IMR-90 (cell line): ENCODE measurements around the gene TASL. TPM values are rescaled to one million over a fixed set of nuclear protein-coding genes. Genes with fewer than 3 reads are reported as not detected.
"Not testable (repeated sequence)": the region's sequence is repeated elsewhere in the genome, so short reads cannot be mapped to it uniquely, and the experiment has no call there.

Source experiments
- ATAC-seq: fragments of 200-7000 bp; cut with Tn5 transposase; 2 replicates; pipeline ENCODE4 v1.9.1; 2020; ENCODE audit warnings: low read depth, mild to moderate bottlenecking, moderate library complexity
- BruUV-seq: library from RNA; stranded (reverse); fragments of 400-500 nt; replicated peaks from 2 replicates; lab custom pipeline; 2021; lab: Mats Ljungman, UMichigan
- CTCF ChIA-PET: fragments of 300-600 bp; formaldehyde crosslinking; extraction: SDS; loops from one replicate; lab custom pipeline; 2021; ENCODE audit warnings: antibody characterized with exemption; lab: Yijun Ruan, JAX
- POLR2A ChIA-PET: fragments of 300-600 bp; sonication (Branson Sonifier 250); formaldehyde crosslinking; loops from one replicate; lab custom pipeline; 2022; ENCODE audit warnings: antibody characterized with exemption; ENCODE audit not compliant: unreplicated experiment; lab: Charles Lee
- DNase-seq: peaks from one replicate; pipeline ENCODE4 v3.0.0; 2013
- H2AFZ ChIP-seq: replicated peaks from 2 replicates; pipeline ENCODE3; 2013; ENCODE audit warnings: low read length, mild to moderate bottlenecking; ENCODE audit not compliant: poor library complexity
- H2AK5ac ChIP-seq: 2 replicates; pipeline ENCODE4 v1.6.1; 2013; ENCODE audit warnings: low read depth, low read length, inconsistent platforms
- H2AK9ac ChIP-seq: replicated peaks from 2 replicates; pipeline ENCODE3; 2013; ENCODE audit warnings: mild to moderate bottlenecking, low read depth, low read length, moderate library complexity; ENCODE audit not compliant: poor library complexity
- H2BK120ac ChIP-seq: 2 replicates; pipeline ENCODE4 v1.6.1; 2013; ENCODE audit warnings: low read depth, low read length, inconsistent platforms
- H2BK15ac ChIP-seq: 3 replicates; pipeline ENCODE4 v1.6.1; 2013; ENCODE audit warnings: low read depth, low read length, inconsistent platforms
- H2BK20ac ChIP-seq: 2 replicates; pipeline ENCODE4 v1.6.1; 2013; ENCODE audit warnings: low read depth, mild to moderate bottlenecking, inconsistent platforms, low read length, moderate library complexity
- H2BK5ac ChIP-seq: 2 replicates; pipeline ENCODE4 v1.6.1; 2013; ENCODE audit warnings: mild to moderate bottlenecking, low read depth, low read length, inconsistent platforms; ENCODE audit not compliant: poor library complexity, severe bottlenecking
- H3K14ac ChIP-seq: replicated peaks from 2 replicates; pipeline ENCODE4 v1.6.1; 2013; ENCODE audit warnings: low read depth, low read length, inconsistent platforms
- H3K18ac ChIP-seq: 2 replicates; pipeline ENCODE4 v1.6.1; 2013; ENCODE audit warnings: low read depth, low read length, control low read depth
- H3K23ac ChIP-seq: 2 replicates; pipeline ENCODE4 v1.6.1; 2013; ENCODE audit warnings: low read depth, low read length, inconsistent platforms
- H3K27ac ChIP-seq: 2 replicates; pipeline ENCODE4 v1.5.1; 2013; ENCODE audit warnings: mild to moderate bottlenecking, control low read depth, low read length; ENCODE audit not compliant: insufficient read depth
- H3K27me3 ChIP-seq: 2 replicates; pipeline ENCODE4 v1.6.1; 2013; ENCODE audit warnings: low read length; ENCODE audit not compliant: control insufficient read depth, insufficient read depth
- H3K36me3 ChIP-seq: 2 replicates; pipeline ENCODE4 v1.6.1; 2013; ENCODE audit warnings: low read length, mixed read lengths; ENCODE audit not compliant: control insufficient read depth, insufficient read depth
- H3K4ac ChIP-seq: 2 replicates; pipeline ENCODE4 v1.6.1; 2013; ENCODE audit warnings: low read depth, low read length, inconsistent platforms
- H3K4me1 ChIP-seq: 2 replicates; pipeline ENCODE4 v1.6.1; 2013; ENCODE audit warnings: low read length, mixed read lengths; ENCODE audit not compliant: control insufficient read depth, insufficient read depth
- H3K4me2 ChIP-seq: 2 replicates; pipeline ENCODE4 v1.6.1; 2013; ENCODE audit warnings: low read depth, mild to moderate bottlenecking, control low read depth, low read length, moderate library complexity
- H3K4me3 ChIP-seq: 2 replicates; pipeline ENCODE4 v1.5.1; 2013; ENCODE audit warnings: low read depth, mild to moderate bottlenecking, control low read depth, low read length, moderate library complexity; ENCODE audit not compliant: insufficient read depth
- H3K56ac ChIP-seq: 2 replicates; pipeline ENCODE4 v1.6.1; 2013; ENCODE audit warnings: low read length, inconsistent platforms; ENCODE audit not compliant: insufficient read depth; ENCODE audit errors: extremely low read depth
- H3K79me1 ChIP-seq, 2 experiments: 2 replicates each; pipeline ENCODE4 v1.6.1; 2013; ENCODE audit warnings: low read length in 2 of 2, inconsistent platforms in 1 of 2, low read depth in 1 of 2
- H3K9ac ChIP-seq: 2 replicates; pipeline ENCODE4 v1.6.1; 2013; ENCODE audit warnings: low read depth, low read length, control low read depth
- H3K9me1 ChIP-seq: 2 replicates; pipeline ENCODE4 v1.6.1; 2013; ENCODE audit warnings: low read length, inconsistent platforms; ENCODE audit not compliant: insufficient read depth
- H3K9me3 ChIP-seq: 2 replicates; pipeline ENCODE4 v1.6.1; 2013; ENCODE audit warnings: low read length; ENCODE audit not compliant: control insufficient read depth, insufficient read depth
- H4K20me1 ChIP-seq: 2 replicates; pipeline ENCODE4 v1.6.1; 2013; ENCODE audit warnings: low read length, inconsistent platforms; ENCODE audit not compliant: insufficient read depth
- H4K5ac ChIP-seq: 2 replicates; pipeline ENCODE4 v1.6.1; 2013; ENCODE audit warnings: mild to moderate bottlenecking, low read depth, low read length, control low read depth
- H4K8ac ChIP-seq, 2 experiments: 2 replicates each; pipeline ENCODE4 v1.6.1; 2013; ENCODE audit warnings: low read depth in 2 of 2, low read length in 2 of 2, control low read depth in 1 of 2, inconsistent platforms in 1 of 2
- H4K91ac ChIP-seq: 2 replicates; pipeline ENCODE4 v1.6.1; 2013; ENCODE audit warnings: low read depth, low read length, inconsistent platforms; ENCODE audit not compliant: insufficient read depth
- WGBS, 2 experiments: methylation state at CpG; one replicate each; pipeline versions ENCODE4 v1.1.5 to v1.1.7; 2013; ENCODE audit warnings: missing lambda C conversion rate in 2 of 2; ENCODE audit not compliant: insufficient read length in 1 of 2; ENCODE audit errors: extremely low coverage in 2 of 2; 5-methylcytosine and 5-hydroxymethylcytosine counted together
- dilution Hi-C: fragments of 300-500 bp; cut with HindIII; formaldehyde crosslinking; loops from one replicate; pipeline ENCODE4 v1.14.3; 2018; ENCODE audit warnings: low sequenced_read_pairs; ENCODE audit not compliant: unreplicated experiment
- in situ Hi-C: fragments of 300-500 bp; cut with MboI; formaldehyde crosslinking; loops from 3 replicates; pipeline ENCODE4 v1.14.3; 2019; ENCODE audit warnings: low sequenced_read_pairs, inconsistent platforms, mixed read lengths
- intact Hi-C: fragments of 100-400 bp; cut with micrococcal nuclease; formaldehyde crosslinking; loops from 2 replicates; pipeline ENCODE4 v1.10.0; 2022
- polyA plus RNA-seq, 3 experiments: library from polyadenylated mRNA; depleted of rRNA; stranded (reverse); fragments of >200 nt; gene quantifications; 2 replicates each; pipeline ENCODE4 v1.2.3, GENCODE V29; 2012; ENCODE audit warnings: low replicate concordance in 1 of 3
- total RNA-seq: library from RNA; depleted of rRNA; stranded (reverse); fragments of >200 nt; gene quantifications from 2 replicates; pipeline ENCODE4 v1.2.3, GENCODE V29; 2012

TASL gene
- total and polyA plus RNA-seq, 2 of the 4 experiments (the other 2 are of a cell fraction), result not detected

GRCh38 chrX:30563070-30563469, 14.5 kb downstream of the TASL start:
- dilution Hi-C loops, BruUV-seq, DNase-seq, H3K27ac ChIP-seq, H2AK5ac ChIP-seq, ATAC-seq, H3K4ac ChIP-seq, H3K79me1 ChIP-seq, H2BK20ac ChIP-seq, H4K8ac ChIP-seq, H3K14ac ChIP-seq, POLR2A ChIA-PET, H3K27me3 ChIP-seq, H3K4me1 ChIP-seq, H2BK120ac ChIP-seq, H2BK15ac ChIP-seq, H2AK9ac ChIP-seq, H2BK5ac ChIP-seq, H3K18ac ChIP-seq, H4K91ac ChIP-seq, in situ Hi-C loops, H3K4me2 ChIP-seq, H3K23ac ChIP-seq, H3K9me1 ChIP-seq, intact Hi-C loops, H3K36me3 ChIP-seq, H3K9me3 ChIP-seq, H4K20me1 ChIP-seq, H3K56ac ChIP-seq, H2AFZ ChIP-seq, H3K9ac ChIP-seq, H4K5ac ChIP-seq, H3K4me3 ChIP-seq: not testable (repeated sequence)
- CTCF ChIA-PET, result interaction anchor here (0.5 kb wide), 1 partner anchor 112 kb away, joined by 3 read pairs; no protein-coding TSS in a partner anchor
- WGBS, 2 experiments, result no CpG with 5 or more reads among the region's 5 CpGs
